ENCODE results near the gene ARID1B.

Gene ARID1B

DNA sequence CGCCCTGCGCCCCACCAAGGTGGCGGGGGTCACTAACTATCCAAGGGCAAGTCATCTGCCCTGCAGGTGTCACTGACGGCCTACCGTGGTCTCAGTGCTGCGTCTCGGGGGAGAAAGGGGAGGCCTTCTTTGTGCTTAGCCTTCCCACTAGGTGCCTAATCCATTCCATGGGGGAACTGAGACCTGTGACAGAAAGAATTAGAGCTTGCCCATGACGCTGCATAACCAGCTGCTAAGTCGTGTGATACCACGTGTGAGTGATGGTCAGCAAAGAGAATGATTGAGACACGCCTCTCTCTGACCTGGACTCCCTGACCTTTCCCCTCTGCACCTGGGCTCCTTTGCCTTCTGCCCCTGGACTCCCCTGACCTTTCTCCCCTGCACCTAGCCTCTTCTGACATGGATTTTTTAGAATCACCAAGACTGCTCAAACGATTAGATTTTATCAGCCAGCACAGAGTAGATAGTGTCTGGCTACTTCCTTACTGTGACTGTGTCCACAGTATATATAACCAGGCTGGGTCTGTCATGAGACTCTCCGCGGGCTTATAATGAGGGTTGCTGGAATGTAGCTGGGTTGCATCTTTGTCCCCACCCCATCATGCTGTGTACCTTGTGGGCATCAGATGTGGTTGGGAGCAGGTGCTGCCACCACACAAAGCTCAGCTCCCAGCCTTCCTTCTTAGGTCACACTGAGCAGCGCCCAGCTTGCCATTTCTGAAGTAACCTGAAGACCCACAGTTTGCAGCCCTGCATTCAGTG lies 405.5 kb downstream of the ARID1B start:
- Histone ChIP-seq H3K4me3 (ENCODE audit: low read depth, low read length) (no peak overlapping the region), H3K9me3 (ENCODE audit: control insufficient read depth, insufficient read depth, low read depth, low read length) (no peaks in the 10 kb centered on the region), H3K36me3 (ENCODE audit: control insufficient read depth in 2 of 2, insufficient read depth in 1 of 2, low read length in 2 of 2) (peaks cover 0 to 49% of the 10 kb centered on the region in 2 experiments; a peak in 1 of 3 replicates), H3K27ac (ENCODE audit: extremely low read depth, low read depth, low read length) (no peak overlapping the region), H3K4me1 (ENCODE audit: control insufficient read depth, insufficient read depth, low read length) (peaks cover 10% of the 10 kb centered on the region)
- TF ChIP-seq ZNF184 (tag by site-specific recombination; IDR thresholded peaks at IDR 0.05) (no peak), ZNF211 (tag by site-specific recombination; IDR thresholded peaks at IDR 0.05; ENCODE audit: low read depth) (no peak), ZNF629 (tag by site-specific recombination; IDR thresholded peaks at IDR 0.05) (no peak), ZNF214 (tag by site-specific recombination; IDR thresholded peaks at IDR 0.05; ENCODE audit: borderline replicate concordance) (no peak), ZNF785 (tag by site-specific recombination; IDR thresholded peaks at IDR 0.05) (no peak), SETDB1 (IDR thresholded peaks at IDR 0.05; ENCODE audit: insufficient read length, low read length) (no peak), ZBTB1 (tag by site-specific recombination; IDR thresholded peaks at IDR 0.05) (no peak), ZSCAN30 (tag by site-specific recombination; IDR thresholded peaks at IDR 0.05) (no peak), ZNF548 (tag by site-specific recombination; IDR thresholded peaks at IDR 0.05) (no peak), BCL11B (tag by site-specific recombination; IDR thresholded peaks at IDR 0.05; ENCODE audit: low read depth) (no peak)
- TF ChIP-seq, protein P1, sequence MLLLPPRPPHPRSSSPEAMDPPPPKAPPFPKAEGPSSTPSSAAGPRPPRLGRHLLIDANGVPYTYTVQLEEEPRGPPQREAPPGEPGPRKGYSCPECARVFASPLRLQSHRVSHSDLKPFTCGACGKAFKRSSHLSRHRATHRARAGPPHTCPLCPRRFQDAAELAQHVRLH (tag by site-specific recombination; IDR thresholded peaks at IDR 0.05) = no peak
- TF ChIP-seq, protein P2, sequence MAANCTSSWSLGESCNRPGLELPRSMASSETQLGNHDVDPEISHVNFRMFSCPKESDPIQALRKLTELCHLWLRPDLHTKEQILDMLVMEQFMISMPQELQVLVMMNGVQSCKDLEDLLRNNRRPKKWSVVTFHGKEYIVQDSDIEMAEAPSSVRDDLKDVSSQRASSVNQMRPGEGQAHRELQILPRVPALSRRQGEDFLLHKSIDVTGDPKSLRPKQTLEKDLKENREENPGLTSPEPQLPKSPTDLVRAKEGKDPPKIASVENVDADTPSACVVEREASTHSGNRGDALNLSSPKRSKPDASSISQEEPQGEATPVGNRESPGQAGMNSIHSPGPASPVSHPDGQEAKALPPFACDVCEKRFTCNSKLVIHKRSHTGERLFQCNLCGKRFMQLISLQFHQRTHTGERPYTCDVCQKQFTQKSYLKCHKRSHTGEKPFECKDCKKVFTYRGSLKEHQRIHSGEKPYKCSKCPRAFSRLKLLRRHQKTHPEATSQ (tag by site-specific recombination; IDR thresholded peaks at IDR 0.05) = no peak
- ChIA-PET CTCF (interaction anchor here (0.6 to 1.3 kb wide), 4 partner anchors 23 to 1013 kb away, joined by 3 to 5 read pairs (median 4); no protein-coding TSS in a partner anchor), POLR2A (no interaction called here)

DNA sequence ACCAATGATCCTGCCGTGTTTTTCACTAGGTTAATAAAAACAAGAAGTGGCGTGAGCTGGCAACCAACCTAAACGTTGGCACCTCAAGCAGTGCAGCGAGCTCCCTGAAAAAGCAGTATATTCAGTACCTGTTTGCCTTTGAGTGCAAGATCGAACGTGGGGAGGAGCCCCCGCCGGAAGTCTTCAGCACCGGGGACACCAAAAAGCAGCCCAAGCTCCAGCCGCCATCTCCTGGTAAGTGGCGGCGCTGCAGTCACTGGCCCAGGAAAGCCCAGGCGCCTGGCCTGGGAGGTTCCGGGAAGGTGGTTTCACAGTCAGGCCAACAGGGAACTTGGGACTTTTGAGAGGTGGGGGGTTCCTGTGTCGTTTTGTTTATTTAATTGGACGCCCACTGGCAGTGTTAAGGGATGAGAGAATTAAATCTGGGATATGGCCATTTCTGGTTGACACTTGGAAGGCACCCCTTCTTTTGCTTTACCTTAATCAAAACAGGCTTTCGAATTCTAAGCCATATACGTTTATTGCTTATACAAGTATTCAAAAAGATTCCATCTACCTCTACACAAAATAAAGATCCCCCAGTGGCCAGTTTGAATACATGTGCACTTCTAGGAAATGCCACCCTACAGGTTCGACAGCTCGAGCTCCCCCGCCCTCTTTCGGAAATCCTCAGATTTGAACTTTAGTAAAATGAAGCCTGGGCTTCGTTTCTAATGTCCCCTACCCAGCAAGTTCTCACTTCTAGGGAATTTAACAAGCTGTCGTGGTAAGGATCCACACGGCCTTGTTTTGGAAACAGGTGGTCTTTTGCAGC lies 407.2 kb downstream of the ARID1B start:
- ChIA-PET POLR2A (no interaction called here), CTCF (interaction anchor here (0.6 to 2.5 kb wide), 23 partner anchors 9 to 798 kb away, joined by 3 to 20 read pairs (median 4); no protein-coding TSS in a partner anchor)
- H3K36me3 ChIP-seq (ENCODE audit: control insufficient read depth in 2 of 2, insufficient read depth in 1 of 2, low read length in 2 of 2) = peaks cover 0 to 51% of the 10 kb centered on the region in 2 experiments; a peak in 1 of 3 replicates
- H3K9me3 ChIP-seq (ENCODE audit: control insufficient read depth, insufficient read depth, low read depth, low read length) = no peaks in the 10 kb centered on the region
- H3K4me3 ChIP-seq (ENCODE audit: low read depth, low read length) = no peak overlapping the region
- H3K4me1 ChIP-seq (ENCODE audit: control insufficient read depth, insufficient read depth, low read length) = peaks cover 13% of the 10 kb centered on the region
- H3K27ac ChIP-seq (ENCODE audit: extremely low read depth, low read depth, low read length) = no peak overlapping the region
- peak; percentile 76; the same call in 1 of the 2 replicates for TF ChIP-seq ZNF2 (tag by site-specific recombination; IDR thresholded peaks at IDR 0.05)
- TF ChIP-seq, protein P3, sequence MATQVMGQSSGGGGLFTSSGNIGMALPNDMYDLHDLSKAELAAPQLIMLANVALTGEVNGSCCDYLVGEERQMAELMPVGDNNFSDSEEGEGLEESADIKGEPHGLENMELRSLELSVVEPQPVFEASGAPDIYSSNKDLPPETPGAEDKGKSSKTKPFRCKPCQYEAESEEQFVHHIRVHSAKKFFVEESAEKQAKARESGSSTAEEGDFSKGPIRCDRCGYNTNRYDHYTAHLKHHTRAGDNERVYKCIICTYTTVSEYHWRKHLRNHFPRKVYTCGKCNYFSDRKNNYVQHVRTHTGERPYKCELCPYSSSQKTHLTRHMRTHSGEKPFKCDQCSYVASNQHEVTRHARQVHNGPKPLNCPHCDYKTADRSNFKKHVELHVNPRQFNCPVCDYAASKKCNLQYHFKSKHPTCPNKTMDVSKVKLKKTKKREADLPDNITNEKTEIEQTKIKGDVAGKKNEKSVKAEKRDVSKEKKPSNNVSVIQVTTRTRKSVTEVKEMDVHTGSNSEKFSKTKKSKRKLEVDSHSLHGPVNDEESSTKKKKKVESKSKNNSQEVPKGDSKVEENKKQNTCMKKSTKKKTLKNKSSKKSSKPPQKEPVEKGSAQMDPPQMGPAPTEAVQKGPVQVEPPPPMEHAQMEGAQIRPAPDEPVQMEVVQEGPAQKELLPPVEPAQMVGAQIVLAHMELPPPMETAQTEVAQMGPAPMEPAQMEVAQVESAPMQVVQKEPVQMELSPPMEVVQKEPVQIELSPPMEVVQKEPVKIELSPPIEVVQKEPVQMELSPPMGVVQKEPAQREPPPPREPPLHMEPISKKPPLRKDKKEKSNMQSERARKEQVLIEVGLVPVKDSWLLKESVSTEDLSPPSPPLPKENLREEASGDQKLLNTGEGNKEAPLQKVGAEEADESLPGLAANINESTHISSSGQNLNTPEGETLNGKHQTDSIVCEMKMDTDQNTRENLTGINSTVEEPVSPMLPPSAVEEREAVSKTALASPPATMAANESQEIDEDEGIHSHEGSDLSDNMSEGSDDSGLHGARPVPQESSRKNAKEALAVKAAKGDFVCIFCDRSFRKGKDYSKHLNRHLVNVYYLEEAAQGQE (tag by site-specific recombination; IDR thresholded peaks at IDR 0.05) = peak; percentile 88
- no peak for TF ChIP-seq YY2 (tag by site-specific recombination; IDR thresholded peaks at IDR 0.05)
- peak; percentile 81 for TF ChIP-seq ZNF654 (tag by site-specific recombination; IDR thresholded peaks at IDR 0.05; ENCODE audit: low read depth)
- no peak for TF ChIP-seq SETDB1 (IDR thresholded peaks at IDR 0.05; ENCODE audit: insufficient read length, low read length)
- TF ChIP-seq ZNF707 (tag by site-specific recombination; IDR thresholded peaks at IDR 0.05) = no peak
- TF ChIP-seq, protein P4, sequence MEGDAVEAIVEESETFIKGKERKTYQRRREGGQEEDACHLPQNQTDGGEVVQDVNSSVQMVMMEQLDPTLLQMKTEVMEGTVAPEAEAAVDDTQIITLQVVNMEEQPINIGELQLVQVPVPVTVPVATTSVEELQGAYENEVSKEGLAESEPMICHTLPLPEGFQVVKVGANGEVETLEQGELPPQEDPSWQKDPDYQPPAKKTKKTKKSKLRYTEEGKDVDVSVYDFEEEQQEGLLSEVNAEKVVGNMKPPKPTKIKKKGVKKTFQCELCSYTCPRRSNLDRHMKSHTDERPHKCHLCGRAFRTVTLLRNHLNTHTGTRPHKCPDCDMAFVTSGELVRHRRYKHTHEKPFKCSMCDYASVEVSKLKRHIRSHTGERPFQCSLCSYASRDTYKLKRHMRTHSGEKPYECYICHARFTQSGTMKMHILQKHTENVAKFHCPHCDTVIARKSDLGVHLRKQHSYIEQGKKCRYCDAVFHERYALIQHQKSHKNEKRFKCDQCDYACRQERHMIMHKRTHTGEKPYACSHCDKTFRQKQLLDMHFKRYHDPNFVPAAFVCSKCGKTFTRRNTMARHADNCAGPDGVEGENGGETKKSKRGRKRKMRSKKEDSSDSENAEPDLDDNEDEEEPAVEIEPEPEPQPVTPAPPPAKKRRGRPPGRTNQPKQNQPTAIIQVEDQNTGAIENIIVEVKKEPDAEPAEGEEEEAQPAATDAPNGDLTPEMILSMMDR (tag by site-specific recombination; IDR thresholded peaks at IDR 0.05) = peak; percentile 61
- TF ChIP-seq SCRT2 (tag by site-specific recombination; IDR thresholded peaks at IDR 0.05) = 0 out of 2 replicates have a peak, but pooled peaks have one; percentile 10
- TF ChIP-seq ZNF138 (tag by site-specific recombination; IDR thresholded peaks at IDR 0.05; ENCODE audit: borderline replicate concordance) = no peak
- TF ChIP-seq, protein P5, sequence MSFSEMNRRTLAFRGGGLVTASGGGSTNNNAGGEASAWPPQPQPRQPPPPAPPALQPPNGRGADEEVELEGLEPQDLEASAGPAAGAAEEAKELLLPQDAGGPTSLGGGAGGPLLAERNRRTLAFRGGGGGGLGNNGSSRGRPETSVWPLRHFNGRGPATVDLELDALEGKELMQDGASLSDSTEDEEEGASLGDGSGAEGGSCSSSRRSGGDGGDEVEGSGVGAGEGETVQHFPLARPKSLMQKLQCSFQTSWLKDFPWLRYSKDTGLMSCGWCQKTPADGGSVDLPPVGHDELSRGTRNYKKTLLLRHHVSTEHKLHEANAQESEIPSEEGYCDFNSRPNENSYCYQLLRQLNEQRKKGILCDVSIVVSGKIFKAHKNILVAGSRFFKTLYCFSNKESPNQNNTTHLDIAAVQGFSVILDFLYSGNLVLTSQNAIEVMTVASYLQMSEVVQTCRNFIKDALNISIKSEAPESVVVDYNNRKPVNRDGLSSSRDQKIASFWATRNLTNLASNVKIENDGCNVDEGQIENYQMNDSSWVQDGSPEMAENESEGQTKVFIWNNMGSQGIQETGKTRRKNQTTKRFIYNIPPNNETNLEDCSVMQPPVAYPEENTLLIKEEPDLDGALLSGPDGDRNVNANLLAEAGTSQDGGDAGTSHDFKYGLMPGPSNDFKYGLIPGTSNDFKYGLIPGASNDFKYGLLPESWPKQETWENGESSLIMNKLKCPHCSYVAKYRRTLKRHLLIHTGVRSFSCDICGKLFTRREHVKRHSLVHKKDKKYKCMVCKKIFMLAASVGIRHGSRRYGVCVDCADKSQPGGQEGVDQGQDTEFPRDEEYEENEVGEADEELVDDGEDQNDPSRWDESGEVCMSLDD (tag by site-specific recombination; IDR thresholded peaks at IDR 0.05) = 0 out of 2 replicates have a peak, but pooled peaks have one; percentile 33

Data from HEK293 (cell line).